Fibroblast of pulmonary artery (primary cell): ENCODE measurements around the gene SLAMF6.

Experiments
- DNase-seq: peaks from one replicate; pipeline ENCODE4 v3.0.0-alpha.2; 2010; ENCODE audit warnings: low read depth
- H3K4me3 ChIP-seq: replicated peaks from 2 replicates; pipeline ENCODE4 v1.5.1; 2011; ENCODE audit warnings: low read depth, mild to moderate bottlenecking, control low read depth, low read length, moderate library complexity
- CTCF ChIP-seq: IDR thresholded peaks from 2 replicates; pipeline ENCODE4 v1.5.1; 2011; ENCODE audit warnings: mild to moderate bottlenecking, control low read depth, low read length, inconsistent platforms; ENCODE audit errors: missing control alignments

The SLAMF6 gene

GRCh38 chr1:160446945-160447600 is 76.0 kb downstream of the SLAMF6 start:
- no peak for TF ChIP-seq CTCF
- H3K4me3 ChIP-seq, result no peak overlapping the region
- no peak for DNase-seq

- no peak for TF ChIP-seq CTCF
- DNase-seq, result no peak
- no peak overlapping the region for H3K4me3 ChIP-seq
Observed at GRCh38 chr1:160439718-160440117, 83.3 kb downstream of the SLAMF6 start.

GRCh38 chr1:160438935-160439334 is 84.1 kb downstream of the SLAMF6 start:
- TF ChIP-seq CTCF, result no peak
- H3K4me3 ChIP-seq, result no peak overlapping the region
- no peak for DNase-seq

GRCh38 chr1:160438317-160438918 is 84.6 kb downstream of the SLAMF6 start:
- TF ChIP-seq CTCF, result no peak
- DNase-seq, result no peak
- no peak overlapping the region for H3K4me3 ChIP-seq

GRCh38 chr1:160437432-160438316 is 85.4 kb downstream of the SLAMF6 start:
- no peak for TF ChIP-seq CTCF
- H3K4me3 ChIP-seq, result no peak overlapping the region
- no peak for DNase-seq

- TF ChIP-seq CTCF, result no peak
- no peak for DNase-seq
- no peak overlapping the region for H3K4me3 ChIP-seq
Observed at GRCh38 chr1:160436966-160437365, 86.1 kb downstream of the SLAMF6 start.
